Ascending aorta (tissue), 2 donors: ENCODE measurements around the gene PLEK. TPM values are rescaled to one million over a fixed set of nuclear protein-coding genes. Genes with fewer than 3 reads are reported as not detected.
A peak's percentile ranks its signal among the peaks of the same experiment; 100 is the strongest.

Source experiments
- DNase-seq, 2 donors: peaks; one replicate each; pipeline ENCODE4 v3.0.0-alpha.2; 2019; ENCODE audit warnings: low spot score in 2 of 2
- H3K27ac ChIP-seq, 2 donors: fragments of 200-600 bp; sonication (generic); one replicate each; pipeline ENCODE4 v1.5.1; 2016 to 2017; ENCODE audit warnings: mild to moderate bottlenecking in 1 of 2
- H3K27me3 ChIP-seq: fragments of 200-600 bp; sonication (generic); one replicate; pipeline ENCODE4 v1.5.1; 2017
- H3K36me3 ChIP-seq, 2 donors: fragments of 200-600 bp; sonication (generic); one replicate each; pipeline ENCODE4 v1.5.1; 2016
- H3K4me1 ChIP-seq, 2 donors: fragments of 200-600 bp; sonication (generic); one replicate each; pipeline ENCODE4 v1.5.1; 2016 to 2017; ENCODE audit warnings: mild to moderate bottlenecking in 1 of 2
- H3K4me3 ChIP-seq, 2 donors: fragments of 200-600 bp; sonication (generic); one replicate each; pipeline ENCODE4 v1.5.1; 2016 to 2017; ENCODE audit warnings: mild to moderate bottlenecking in 1 of 2
- H3K9me3 ChIP-seq, 2 donors: fragments of 200-600 bp; sonication (generic); one replicate each; pipeline ENCODE4 v1.5.1; 2016
- intact Hi-C: fragments of 100-400 bp; cut with DNase I; formaldehyde crosslinking; loops from one replicate; pipeline ENCODE4 v1.15.1; 2023
- total RNA-seq: library from RNA; depleted of rRNA; stranded (reverse); fragments of >200 nt; gene quantifications from one replicate; pipeline ENCODE4 v1.1.0, GENCODE V29; 2016
- TF ChIP-seq, protein P1 (sequence below), 3 experiments: fragments of 200-600 bp in 2 of 3; fragments of 450-650 bp in 1 of 3; sonication (generic) in 2 of 3; IDR thresholded peaks; one replicate each; pipeline ENCODE4 v1.5.1; 2016 to 2019; ENCODE audit warnings: antibody characterized with exemption in 3 of 3, mild to moderate bottlenecking in 1 of 3, moderate library complexity in 1 of 3

The PLEK gene
- total RNA-seq, 1 donor from 2014 or later, result 1.5 TPM

DNA sequence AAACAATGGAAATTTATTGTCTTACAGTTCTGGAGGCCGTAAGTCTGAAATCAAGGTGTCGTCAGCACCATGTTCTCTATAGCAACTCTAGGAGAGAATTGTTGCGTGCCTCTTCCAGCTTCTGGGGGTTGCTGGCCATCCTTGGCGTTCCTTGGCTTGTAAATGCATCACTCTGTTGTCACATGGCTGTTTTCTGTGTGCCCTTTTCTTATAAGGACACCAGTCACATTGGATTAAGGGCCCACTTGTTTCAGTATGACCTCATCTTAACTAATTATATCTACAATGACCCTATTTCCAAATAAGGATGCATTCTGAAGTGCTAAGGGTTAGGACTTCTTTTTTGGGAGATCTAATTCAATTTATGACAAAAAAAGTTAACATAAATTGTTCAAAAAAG is 1.4 kb upstream of the PLEK start:
- Histone ChIP-seq H3K36me3 (no peaks in the 10 kb centered on the region), H3K4me1 (peaks cover 0 to 2% of the 10 kb centered on the region in 2 donors), H3K27ac (no peak overlapping the region), H3K27me3 (no peaks in the 10 kb centered on the region), H3K9me3 (no peaks in the 10 kb centered on the region), H3K4me3 (no peak overlapping the region)
- no peak for DNase-seq
- TF ChIP-seq, protein P1, sequence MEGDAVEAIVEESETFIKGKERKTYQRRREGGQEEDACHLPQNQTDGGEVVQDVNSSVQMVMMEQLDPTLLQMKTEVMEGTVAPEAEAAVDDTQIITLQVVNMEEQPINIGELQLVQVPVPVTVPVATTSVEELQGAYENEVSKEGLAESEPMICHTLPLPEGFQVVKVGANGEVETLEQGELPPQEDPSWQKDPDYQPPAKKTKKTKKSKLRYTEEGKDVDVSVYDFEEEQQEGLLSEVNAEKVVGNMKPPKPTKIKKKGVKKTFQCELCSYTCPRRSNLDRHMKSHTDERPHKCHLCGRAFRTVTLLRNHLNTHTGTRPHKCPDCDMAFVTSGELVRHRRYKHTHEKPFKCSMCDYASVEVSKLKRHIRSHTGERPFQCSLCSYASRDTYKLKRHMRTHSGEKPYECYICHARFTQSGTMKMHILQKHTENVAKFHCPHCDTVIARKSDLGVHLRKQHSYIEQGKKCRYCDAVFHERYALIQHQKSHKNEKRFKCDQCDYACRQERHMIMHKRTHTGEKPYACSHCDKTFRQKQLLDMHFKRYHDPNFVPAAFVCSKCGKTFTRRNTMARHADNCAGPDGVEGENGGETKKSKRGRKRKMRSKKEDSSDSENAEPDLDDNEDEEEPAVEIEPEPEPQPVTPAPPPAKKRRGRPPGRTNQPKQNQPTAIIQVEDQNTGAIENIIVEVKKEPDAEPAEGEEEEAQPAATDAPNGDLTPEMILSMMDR (IDR thresholded peaks at IDR 0.05), result no peak
- intact Hi-C loops, result no loop called here

GRCh38 chr2:68366083-68366560 is 1.0 kb downstream of the PLEK start:
- H3K4me3 ChIP-seq, result peak overlapping the region in 1 of 2 donors; percentile 49

GRCh38 chr2:68367953-68368653 is 3.0 kb downstream of the PLEK start:
- H3K27ac ChIP-seq, result no peak overlapping the region
- H3K4me3 ChIP-seq, result no peak overlapping the region
- H3K27me3 ChIP-seq, result no peaks in the 10 kb centered on the region
- peaks cover 0 to 2% of the 10 kb centered on the region in 2 donors for H3K4me1 ChIP-seq
- no peaks in the 10 kb centered on the region for H3K36me3 ChIP-seq
- no peaks in the 10 kb centered on the region for H3K9me3 ChIP-seq
- intact Hi-C loops, result no loop called here
- TF ChIP-seq, protein P1 (IDR thresholded peaks at IDR 0.05), result no peak
- no peak for DNase-seq

More at GRCh38 chr2:68366083-68366560, 1.0 kb downstream of the PLEK start:
- H3K27me3 ChIP-seq, result no peaks in the 10 kb centered on the region
- peaks cover 0 to 2% of the 10 kb centered on the region in 2 donors for H3K4me1 ChIP-seq
- no peaks in the 10 kb centered on the region for H3K9me3 ChIP-seq
- TF ChIP-seq, protein P1 (IDR thresholded peaks at IDR 0.05), result no peak
- H3K27ac ChIP-seq, result peak overlapping the region in 1 of 2 donors; percentile 13
- intact Hi-C loops, result no loop called here
- no peak for DNase-seq
- no peaks in the 10 kb centered on the region for H3K36me3 ChIP-seq

DNA sequence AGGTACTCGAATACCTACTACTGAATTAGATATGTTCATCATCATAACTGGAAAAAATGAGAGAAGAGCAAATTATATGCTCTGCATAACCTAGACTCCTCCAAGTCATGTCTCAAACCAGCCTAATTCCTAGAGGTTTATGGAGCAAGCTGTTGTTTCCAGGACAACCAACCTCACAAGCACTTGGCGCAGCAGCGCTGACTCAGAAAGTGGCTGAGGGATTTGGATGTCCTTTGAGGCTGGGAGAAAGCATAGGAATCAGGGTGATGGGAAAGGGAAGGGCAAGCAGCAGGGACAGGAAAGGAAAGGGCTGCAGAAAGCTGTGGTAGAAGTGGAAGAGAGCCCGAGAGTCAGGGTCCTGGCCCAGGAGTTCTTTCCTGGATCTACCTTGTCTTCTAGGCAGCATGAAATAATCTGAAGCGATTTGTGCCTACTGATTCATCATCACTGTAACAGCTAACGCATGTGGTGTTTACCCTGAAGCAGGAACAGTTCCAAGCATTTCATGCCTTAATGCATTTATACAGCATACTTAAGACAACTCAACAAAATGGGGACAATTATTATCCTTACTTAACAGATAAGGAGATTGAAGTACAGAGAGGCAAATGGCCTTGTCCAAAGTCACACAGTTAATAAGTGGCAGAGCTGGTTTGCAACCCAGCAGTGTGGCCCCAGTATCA is 3.7 kb downstream of the PLEK start:
- DNase-seq, result no peak

GRCh38 chr2:68369337-68369734 is 4.3 kb downstream of the PLEK start:
- Histone ChIP-seq H3K27me3 (no peaks in the 10 kb centered on the region), H3K4me3 (no peak overlapping the region), H3K36me3 (no peaks in the 10 kb centered on the region), H3K9me3 (no peaks in the 10 kb centered on the region), H3K4me1 (peaks cover 0 to 2% of the 10 kb centered on the region in 2 donors), H3K27ac (no peak overlapping the region)
- DNase-seq, result no peak
- intact Hi-C loops, result no loop called here
- TF ChIP-seq, protein P1 (IDR thresholded peaks at IDR 0.05), result no peak

More for the DNA sequence above, 3.7 kb downstream of the PLEK start:
- no peaks in the 10 kb centered on the region for H3K27me3 ChIP-seq
- TF ChIP-seq, protein P1 (IDR thresholded peaks at IDR 0.05), result no peak
- intact Hi-C loops, result no loop called here
- no peaks in the 10 kb centered on the region for H3K9me3 ChIP-seq
- peaks cover 0 to 2% of the 10 kb centered on the region in 2 donors for H3K4me1 ChIP-seq
- H3K27ac ChIP-seq, result no peak overlapping the region
- no peak overlapping the region for H3K4me3 ChIP-seq
- H3K36me3 ChIP-seq, result no peaks in the 10 kb centered on the region
